MM.1S (cell line): ENCODE measurements around the gene NALCN.

ENCODE experiments used
- DNase-seq: peaks from one replicate; pipeline ENCODE4 v3.0.0-alpha.2; 2015
- H2AFZ ChIP-seq: fragments of 300-600 bp; sonication (generic); 2 replicates; pipeline ENCODE4 v1.6.0; 2016; ENCODE audit warnings: antibody characterized with exemption, low read length
- H3F3A ChIP-seq: fragments of 300-600 bp; sonication (generic); 2 replicates; pipeline ENCODE4 v1.6.1; 2016; ENCODE audit warnings: mild to moderate bottlenecking, antibody characterized with exemption, low read length, moderate library complexity, mixed read lengths; ENCODE audit not compliant: insufficient read depth
- H3K27ac ChIP-seq: fragments of 300-600 bp; sonication (generic); 2 replicates; pipeline ENCODE4 v1.5.1; 2016; ENCODE audit warnings: mild to moderate bottlenecking, low read length
- H3K27me3 ChIP-seq: fragments of 300-600 bp; sonication (generic); replicated peaks from 2 replicates; pipeline ENCODE4 v1.6.0; 2016; ENCODE audit warnings: low read length; ENCODE audit not compliant: insufficient read depth
- H3K36me3 ChIP-seq: fragments of 300-600 bp; sonication (generic); replicated peaks from 2 replicates; pipeline ENCODE4 v1.6.1; 2016; ENCODE audit warnings: mild to moderate bottlenecking, low read length, mixed read lengths; ENCODE audit not compliant: insufficient read depth
- H3K4me1 ChIP-seq: fragments of 300-600 bp; sonication (generic); 2 replicates; pipeline ENCODE4 v1.6.1; 2016; ENCODE audit warnings: low read length, mixed read lengths
- H3K4me2 ChIP-seq: fragments of 300-600 bp; sonication (generic); 2 replicates; pipeline ENCODE4 v1.6.0; 2016; ENCODE audit warnings: low read depth, low read length
- H3K4me3 ChIP-seq: fragments of 300-600 bp; sonication (generic); 2 replicates; pipeline ENCODE4 v1.5.1; 2016; ENCODE audit warnings: low read length, mixed read lengths
- H3K79me2 ChIP-seq: fragments of 300-600 bp; sonication (generic); 2 replicates; pipeline ENCODE4 v1.6.1; 2016; ENCODE audit warnings: mixed run types, low read length, mixed read lengths
- H3K9ac ChIP-seq: fragments of 300-600 bp; sonication (generic); 2 replicates; pipeline ENCODE4 v1.6.1; 2016; ENCODE audit warnings: low read length, mixed read lengths
- H3K9me2 ChIP-seq: fragments of 300-600 bp; sonication (generic); replicated peaks from 2 replicates; pipeline ENCODE4 v1.6.1; 2016; ENCODE audit warnings: mild to moderate bottlenecking, low read length, mixed read lengths; ENCODE audit not compliant: insufficient read depth
- H3K9me3 ChIP-seq: fragments of 300-600 bp; sonication (generic); replicated peaks from 2 replicates; pipeline ENCODE4 v1.6.1; 2016; ENCODE audit warnings: mild to moderate bottlenecking, low read length, mixed read lengths; ENCODE audit not compliant: insufficient read depth
- H4K20me1 ChIP-seq: fragments of 300-600 bp; sonication (generic); 2 replicates; pipeline ENCODE4 v1.6.1; 2016; ENCODE audit warnings: mild to moderate bottlenecking, low read length, moderate library complexity, mixed read lengths; ENCODE audit not compliant: insufficient read depth
- CTCF ChIP-seq: fragments of 300-600 bp; sonication (generic); IDR thresholded peaks from 2 replicates; pipeline ENCODE4 v1.5.1; 2016; ENCODE audit warnings: antibody characterized with exemption, low read length, mixed read lengths
- EZH2 ChIP-seq: fragments of 300-600 bp; sonication (generic); optimal IDR thresholded peaks from 2 replicates; pipeline ENCODE3; 2017; ENCODE audit warnings: low read depth, mild to moderate bottlenecking, antibody characterized with exemption, low read length, mixed read lengths
- EZH2phosphoT487 ChIP-seq: fragments of 300-600 bp; sonication (generic); IDR thresholded peaks from 2 replicates; pipeline ENCODE4 v1.6.1; 2018; ENCODE audit warnings: antibody characterized with exemption, low read length

The NALCN gene

DNA sequence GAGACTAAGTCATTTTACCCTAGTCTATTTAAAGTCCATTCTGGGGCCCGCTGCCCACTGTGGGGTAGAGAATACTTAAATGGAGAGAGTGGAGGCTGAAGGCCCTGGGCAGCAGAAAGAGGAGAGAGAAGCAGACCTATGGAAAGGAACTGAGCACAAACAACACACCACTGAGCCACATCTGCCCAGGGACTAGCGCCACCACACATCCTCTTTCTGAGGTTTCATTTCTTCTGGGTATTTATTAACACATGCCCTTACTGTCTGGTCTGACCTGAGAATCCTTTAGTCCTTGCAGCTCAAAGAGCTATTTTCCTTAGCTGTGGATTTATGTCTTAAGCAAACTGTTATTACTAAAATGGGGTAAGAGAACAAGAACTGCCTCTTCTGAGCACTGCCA, 154.0 kb downstream of the NALCN start:
- no peak overlapping the region for H3K9ac ChIP-seq
- no peaks in the 10 kb centered on the region for H3K36me3 ChIP-seq
- TF ChIP-seq CTCF, result no peak
- no peak for TF ChIP-seq EZH2phosphoT487
- no peak for TF ChIP-seq EZH2
- no peak overlapping the region for H2AFZ ChIP-seq
- no peaks in the 10 kb centered on the region for H3F3A ChIP-seq
- no peaks in the 10 kb centered on the region for H3K79me2 ChIP-seq
- no peak overlapping the region for H3K4me2 ChIP-seq
- H3K4me1 ChIP-seq, result peaks cover 7% of the 10 kb centered on the region; the same call in 1 of the 2 replicates
- no peaks in the 10 kb centered on the region for H3K9me2 ChIP-seq
- H3K27ac ChIP-seq, result no peak overlapping the region
- no peaks in the 10 kb centered on the region for H3K9me3 ChIP-seq
- DNase-seq, result no peak
- H4K20me1 ChIP-seq, result no peaks in the 10 kb centered on the region
- no peaks in the 10 kb centered on the region for H3K27me3 ChIP-seq
- no peak overlapping the region for H3K4me3 ChIP-seq

DNA sequence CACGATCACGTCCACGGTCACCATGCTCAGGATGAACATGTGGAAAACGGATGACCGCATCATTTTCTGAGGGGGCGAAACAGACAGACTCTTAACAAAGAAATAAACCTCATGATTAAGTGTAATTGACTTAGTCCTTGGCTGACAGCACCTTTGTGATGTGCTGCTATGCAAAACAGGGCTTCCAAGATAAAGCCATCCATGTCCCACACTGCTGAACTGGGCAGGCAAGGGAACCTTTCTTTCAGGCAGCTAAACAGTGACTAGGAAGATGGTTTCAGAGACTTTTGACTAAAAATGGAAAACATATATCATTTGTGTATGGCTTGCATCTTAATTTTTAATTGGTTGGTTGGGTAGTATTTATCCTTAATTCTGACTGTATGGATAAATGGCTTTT, 157.8 kb downstream of the NALCN start:
- H3K4me1 ChIP-seq, result peaks cover 7% of the 10 kb centered on the region; the same call in 1 of the 2 replicates
- no peak overlapping the region for H3K27ac ChIP-seq
- no peaks in the 10 kb centered on the region for H3K9me3 ChIP-seq
- H3K9me2 ChIP-seq, result no peaks in the 10 kb centered on the region
- no peaks in the 10 kb centered on the region for H3F3A ChIP-seq
- no peak overlapping the region for H2AFZ ChIP-seq
- H3K27me3 ChIP-seq, result no peaks in the 10 kb centered on the region
- H3K9ac ChIP-seq, result no peak overlapping the region
- no peak overlapping the region for H3K4me2 ChIP-seq
- no peaks in the 10 kb centered on the region for H3K36me3 ChIP-seq
- H3K79me2 ChIP-seq, result no peaks in the 10 kb centered on the region
- H3K4me3 ChIP-seq, result no peak overlapping the region
- H4K20me1 ChIP-seq, result no peaks in the 10 kb centered on the region
- DNase-seq, result no peak
- no peak for TF ChIP-seq EZH2phosphoT487
- TF ChIP-seq CTCF, result no peak

GRCh38 chr13:101258071-101258470, 158.2 kb downstream of the NALCN start:
- Histone ChIP-seq H3K4me2 (no peak overlapping the region), H3K4me3 (no peak overlapping the region), H2AFZ (no peak overlapping the region)

More at GRCh38 chr13:101258071-101258470, 158.2 kb downstream of the NALCN start:
- no peaks in the 10 kb centered on the region for H3K9me3 ChIP-seq
- H4K20me1 ChIP-seq, result no peaks in the 10 kb centered on the region
- peak; percentile 61 for DNase-seq
- no peak for TF ChIP-seq EZH2
- no peak for TF ChIP-seq EZH2phosphoT487
- no peak for TF ChIP-seq CTCF
- no peaks in the 10 kb centered on the region for H3K36me3 ChIP-seq
- no peaks in the 10 kb centered on the region for H3K79me2 ChIP-seq
- H3K9me2 ChIP-seq, result no peaks in the 10 kb centered on the region
- no peak overlapping the region for H3K9ac ChIP-seq
- no peaks in the 10 kb centered on the region for H3F3A ChIP-seq
- peaks cover 7% of the 10 kb centered on the region; the same call in 1 of the 2 replicates for H3K4me1 ChIP-seq
- no peaks in the 10 kb centered on the region for H3K27me3 ChIP-seq
- no peak overlapping the region for H3K27ac ChIP-seq
